ENCODE data around the gene NADK.

- TF ChIP-seq EZH2 (IDR thresholded peaks at IDR 0.05; ENCODE audit: borderline replicate concordance, insufficient read depth, low read depth, low read length, poor library complexity, severe bottlenecking): no peak
- no peak for TF ChIP-seq CTCF (IDR thresholded peaks at IDR 0.05)
Measured at GRCh38 chr1:1780598-1781525, 2.6 kb upstream of the NADK start.
